ENCODE data around the gene C5.

Gene C5

DNA sequence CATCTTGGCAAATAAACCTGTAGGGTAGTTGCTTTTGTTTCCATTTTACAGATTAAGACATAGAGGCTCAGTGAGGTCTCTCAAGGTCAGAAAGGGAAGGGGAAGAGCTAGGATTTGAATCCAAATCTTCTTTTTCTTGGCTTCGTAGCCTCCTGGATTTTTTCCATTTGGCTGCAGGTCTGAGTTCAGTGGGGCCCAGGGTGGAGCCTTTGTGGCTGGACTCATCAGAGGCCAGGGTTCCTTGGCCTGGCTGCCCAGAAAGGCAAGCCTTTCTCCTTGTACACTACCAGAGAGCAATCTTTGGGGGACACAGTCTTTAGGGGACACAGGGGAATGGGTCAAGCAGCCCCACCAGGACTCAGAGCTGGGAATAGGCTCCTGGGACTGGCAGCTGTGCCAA, 112.9 kb downstream of the C5 start:
- in situ Hi-C loops (cut with HindIII; ENCODE audit: low sequenced_read_pairs), result no loop called here
- no peak overlapping the region for H3K4me3 ChIP-seq (ENCODE audit: low read depth, low read length)
- TF ChIP-seq, protein P1, sequence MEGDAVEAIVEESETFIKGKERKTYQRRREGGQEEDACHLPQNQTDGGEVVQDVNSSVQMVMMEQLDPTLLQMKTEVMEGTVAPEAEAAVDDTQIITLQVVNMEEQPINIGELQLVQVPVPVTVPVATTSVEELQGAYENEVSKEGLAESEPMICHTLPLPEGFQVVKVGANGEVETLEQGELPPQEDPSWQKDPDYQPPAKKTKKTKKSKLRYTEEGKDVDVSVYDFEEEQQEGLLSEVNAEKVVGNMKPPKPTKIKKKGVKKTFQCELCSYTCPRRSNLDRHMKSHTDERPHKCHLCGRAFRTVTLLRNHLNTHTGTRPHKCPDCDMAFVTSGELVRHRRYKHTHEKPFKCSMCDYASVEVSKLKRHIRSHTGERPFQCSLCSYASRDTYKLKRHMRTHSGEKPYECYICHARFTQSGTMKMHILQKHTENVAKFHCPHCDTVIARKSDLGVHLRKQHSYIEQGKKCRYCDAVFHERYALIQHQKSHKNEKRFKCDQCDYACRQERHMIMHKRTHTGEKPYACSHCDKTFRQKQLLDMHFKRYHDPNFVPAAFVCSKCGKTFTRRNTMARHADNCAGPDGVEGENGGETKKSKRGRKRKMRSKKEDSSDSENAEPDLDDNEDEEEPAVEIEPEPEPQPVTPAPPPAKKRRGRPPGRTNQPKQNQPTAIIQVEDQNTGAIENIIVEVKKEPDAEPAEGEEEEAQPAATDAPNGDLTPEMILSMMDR (IDR thresholded peaks at IDR 0.05; ENCODE audit: low read depth, low read length, missing control alignments), result no peak
- DNase-seq (ENCODE audit: low read depth), result no peak

GRCh38 chr9:120936764-120937122, 113.3 kb downstream of the C5 start:
- in situ Hi-C loops (cut with HindIII; ENCODE audit: low sequenced_read_pairs), result no loop called here
- H3K4me3 ChIP-seq (ENCODE audit: low read depth, low read length), result no peak overlapping the region
- TF ChIP-seq, protein P1 (IDR thresholded peaks at IDR 0.05; ENCODE audit: low read depth, low read length, missing control alignments), result no peak
- DNase-seq (ENCODE audit: low read depth), result no peak

DNA sequence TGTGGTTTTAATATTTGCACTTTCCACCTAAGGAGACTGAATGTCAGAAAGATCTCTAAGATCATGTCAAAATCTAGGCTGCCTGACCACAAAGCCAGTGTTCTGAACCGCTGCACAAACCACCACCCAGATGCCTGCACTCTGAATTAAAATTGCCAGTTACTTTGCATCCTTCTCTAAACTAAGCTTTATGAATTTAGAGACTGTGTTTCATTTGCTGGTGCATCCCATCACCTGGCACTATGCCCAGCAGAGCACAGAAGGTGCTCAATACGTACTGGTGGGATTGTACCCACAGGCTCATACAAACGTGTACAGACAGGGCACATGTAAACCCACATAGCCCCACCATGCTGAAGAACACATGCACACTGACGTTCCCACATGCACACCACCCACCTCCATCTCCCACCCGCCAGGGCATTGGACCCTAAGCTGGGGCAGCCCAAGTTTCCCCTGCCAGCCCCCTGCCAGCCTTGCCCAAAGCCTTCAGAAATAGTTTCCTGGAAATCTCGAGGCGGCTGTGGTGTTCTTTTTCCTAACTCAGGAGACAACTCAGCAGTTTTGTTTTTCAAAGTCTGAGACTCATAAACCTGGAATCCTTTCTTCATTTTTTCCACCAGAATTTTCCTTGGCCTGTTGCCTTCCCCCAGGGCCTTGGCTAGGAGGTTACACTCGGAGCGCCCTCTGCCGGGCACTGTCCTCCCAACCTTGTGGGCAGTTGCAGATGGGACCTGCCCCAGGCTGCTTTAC, 113.9 kb downstream of the C5 start:
- TF ChIP-seq, protein P1 (IDR thresholded peaks at IDR 0.05; ENCODE audit: low read depth, low read length, missing control alignments), result peak; percentile 95
- DNase-seq (ENCODE audit: low read depth), result peak; percentile 95
- H3K4me3 ChIP-seq (ENCODE audit: low read depth, low read length), result peak overlapping the region; percentile 10
- in situ Hi-C loops (cut with HindIII; ENCODE audit: low sequenced_read_pairs), result no loop called here

GRCh38 chr9:120935383-120935857, 114.7 kb downstream of the C5 start:
- in situ Hi-C loops (cut with HindIII; ENCODE audit: low sequenced_read_pairs), result no loop called here
- TF ChIP-seq, protein P1 (IDR thresholded peaks at IDR 0.05; ENCODE audit: low read depth, low read length, missing control alignments), result no peak
- no peak overlapping the region for H3K4me3 ChIP-seq (ENCODE audit: low read depth, low read length)
- DNase-seq (ENCODE audit: low read depth), result peak; percentile 60

- in situ Hi-C loops (cut with HindIII; ENCODE audit: low sequenced_read_pairs), result no loop called here
- TF ChIP-seq, protein P1 (IDR thresholded peaks at IDR 0.05; ENCODE audit: low read depth, low read length, missing control alignments), result no peak
- no peak overlapping the region for H3K4me3 ChIP-seq (ENCODE audit: low read depth, low read length)
- no peak for DNase-seq (ENCODE audit: low read depth)
Observed at GRCh38 chr9:120934281-120934680, 115.8 kb downstream of the C5 start.

DNA sequence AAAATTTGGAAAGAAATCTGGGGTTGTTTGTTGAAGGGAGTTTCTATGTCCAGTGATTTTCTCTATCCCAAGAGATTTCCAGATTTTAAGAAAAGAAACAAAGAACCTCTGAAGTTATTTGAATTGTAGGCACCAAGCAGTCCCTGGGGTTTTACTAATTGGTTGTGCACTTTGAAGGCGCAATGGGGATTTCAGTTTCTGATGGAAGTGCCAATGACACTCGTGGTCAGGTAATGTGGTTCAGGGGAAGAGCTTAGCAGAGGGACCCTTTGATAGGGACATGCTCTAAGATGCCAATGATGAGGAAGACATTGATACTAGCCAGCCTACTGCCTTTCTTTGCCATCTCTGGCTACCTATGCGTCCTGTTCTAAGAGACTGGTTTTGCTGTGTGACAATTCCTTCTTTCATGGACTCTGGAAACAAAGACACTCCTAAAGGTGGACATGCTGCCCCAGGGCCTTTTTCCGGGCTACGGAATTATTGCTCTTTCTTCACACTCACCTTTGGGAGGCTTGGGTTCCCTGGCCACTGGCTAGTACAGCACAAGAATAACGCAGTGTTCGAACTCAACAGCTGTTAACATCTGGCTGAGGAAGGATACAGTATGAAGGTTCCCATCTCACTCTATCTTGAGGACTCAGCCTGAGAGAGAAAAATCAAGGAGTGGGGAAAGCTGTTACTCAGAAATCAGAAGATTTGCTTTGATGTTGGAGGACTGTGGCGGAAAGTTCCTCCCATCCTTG, 116.6 kb downstream of the C5 start:
- no peak overlapping the region for H3K4me3 ChIP-seq (ENCODE audit: low read depth, low read length)
- TF ChIP-seq, protein P1 (IDR thresholded peaks at IDR 0.05; ENCODE audit: low read depth, low read length, missing control alignments), result no peak
- in situ Hi-C loops (cut with HindIII; ENCODE audit: low sequenced_read_pairs), result no loop called here
- no peak for DNase-seq (ENCODE audit: low read depth)
